Transverse colon (tissue), 4 donors: ENCODE measurements around the gene PRDM8.

Source experiments
- CTCF ChIP-seq, 5 experiments: fragments of 200-600 bp in 3 of 5; fragments of 450-650 bp in 2 of 5; sonication (generic) in 3 of 5; IDR thresholded peaks; 1 replicate in 2 of 5; 2 replicates in 3 of 5; pipeline ENCODE4 v1.5.1; 2016 to 2017; ENCODE audit warnings: antibody characterized with exemption in 5 of 5, inconsistent platforms in 3 of 5, mild to moderate bottlenecking in 2 of 5, moderate library complexity in 1 of 5
- POLR2AphosphoS5 ChIP-seq, 3 donors: sonication (generic); formaldehyde crosslinking; IDR thresholded peaks; one replicate each; pipeline ENCODE4 v1.6.1; 2016; ENCODE audit warnings: antibody characterized with exemption in 3 of 3

GRCh38 chr4:80185787-80186548 is 11.3 kb upstream of the PRDM8 start:
- TF ChIP-seq CTCF (IDR thresholded peaks at IDR 0.05) (no peak), POLR2AphosphoS5 (IDR thresholded peaks at IDR 0.05) (no peak)
